ENCODE results near the gene TAB2. TPM values are rescaled to one million over a fixed set of nuclear protein-coding genes. Genes with fewer than 3 reads are reported as not detected.

Gene TAB2
- total and polyA plus RNA-seq, 8 donors = 49.3 to 103 (median 86.5) TPM

DNA sequence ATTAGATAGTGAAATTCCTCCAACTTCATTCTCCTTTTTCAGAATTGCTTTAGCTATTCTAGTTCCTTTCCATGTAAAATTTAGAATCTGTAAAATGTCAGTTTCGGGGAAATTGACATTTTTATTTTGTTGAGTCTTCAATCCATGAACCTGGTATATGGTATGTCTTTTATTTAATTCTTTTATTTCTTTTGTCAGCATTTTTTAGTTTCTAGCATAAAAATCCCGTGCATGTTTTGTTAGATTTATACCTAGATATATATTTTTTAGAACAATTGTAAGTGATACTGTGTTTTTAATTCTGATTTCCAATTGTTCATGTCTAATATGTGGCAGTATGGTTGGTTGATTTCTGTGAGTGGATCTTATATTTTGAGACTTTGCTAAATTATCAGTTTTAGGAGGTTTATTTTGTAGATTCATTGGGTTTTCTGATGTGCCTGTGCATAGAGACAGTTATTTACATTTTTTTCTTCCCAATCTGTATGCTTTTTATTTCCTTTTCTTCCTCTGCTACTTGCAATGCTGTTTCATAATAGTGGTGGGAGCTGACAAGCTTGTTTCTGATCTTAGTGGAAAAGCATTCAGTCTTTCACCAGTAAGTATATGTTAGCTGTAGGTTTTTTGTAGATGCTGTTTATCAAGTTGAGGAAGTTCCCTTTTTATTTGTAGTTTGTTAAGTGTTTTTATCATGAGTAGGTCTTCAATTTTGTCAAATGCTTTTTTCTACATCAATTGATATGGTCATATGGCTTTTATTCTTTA is 13.7 kb downstream of the TAB2 start:
- intact Hi-C loops (cut with DNase I) = no loop called here
- TF ChIP-seq, protein P1, sequence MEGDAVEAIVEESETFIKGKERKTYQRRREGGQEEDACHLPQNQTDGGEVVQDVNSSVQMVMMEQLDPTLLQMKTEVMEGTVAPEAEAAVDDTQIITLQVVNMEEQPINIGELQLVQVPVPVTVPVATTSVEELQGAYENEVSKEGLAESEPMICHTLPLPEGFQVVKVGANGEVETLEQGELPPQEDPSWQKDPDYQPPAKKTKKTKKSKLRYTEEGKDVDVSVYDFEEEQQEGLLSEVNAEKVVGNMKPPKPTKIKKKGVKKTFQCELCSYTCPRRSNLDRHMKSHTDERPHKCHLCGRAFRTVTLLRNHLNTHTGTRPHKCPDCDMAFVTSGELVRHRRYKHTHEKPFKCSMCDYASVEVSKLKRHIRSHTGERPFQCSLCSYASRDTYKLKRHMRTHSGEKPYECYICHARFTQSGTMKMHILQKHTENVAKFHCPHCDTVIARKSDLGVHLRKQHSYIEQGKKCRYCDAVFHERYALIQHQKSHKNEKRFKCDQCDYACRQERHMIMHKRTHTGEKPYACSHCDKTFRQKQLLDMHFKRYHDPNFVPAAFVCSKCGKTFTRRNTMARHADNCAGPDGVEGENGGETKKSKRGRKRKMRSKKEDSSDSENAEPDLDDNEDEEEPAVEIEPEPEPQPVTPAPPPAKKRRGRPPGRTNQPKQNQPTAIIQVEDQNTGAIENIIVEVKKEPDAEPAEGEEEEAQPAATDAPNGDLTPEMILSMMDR (IDR thresholded peaks at IDR 0.05) = no peak
- H3K4me1 ChIP-seq = peaks cover 29 to 89% of the 10 kb centered on the region in 2 donors
- DNase-seq = no peak
- H3K4me3 ChIP-seq = no peak overlapping the region
- H3K9me3 ChIP-seq = no peaks in the 10 kb centered on the region
- no peak for ATAC-seq
- H3K27ac ChIP-seq = no peak overlapping the region
- H3K27me3 ChIP-seq = no peaks in the 10 kb centered on the region
- H3K36me3 ChIP-seq = no peaks in the 10 kb centered on the region

DNA sequence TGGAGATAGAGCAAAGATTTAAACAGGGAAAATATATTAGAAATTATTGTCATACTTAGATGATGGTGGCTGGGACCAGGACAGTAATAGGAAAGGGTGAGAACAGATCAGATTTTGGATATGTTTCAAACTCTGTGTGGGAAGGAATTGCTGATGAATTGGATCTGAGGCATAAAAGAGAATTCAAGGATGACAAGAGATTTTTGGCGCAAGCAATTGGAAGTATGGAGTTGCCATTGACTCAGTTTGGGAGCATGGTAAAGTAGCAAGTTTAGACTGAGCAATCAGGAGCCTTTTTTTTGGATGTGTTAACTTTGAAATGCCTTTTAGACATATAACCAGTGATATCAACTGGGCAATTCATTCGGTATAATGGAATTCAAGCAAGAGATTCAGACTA is 14.4 kb downstream of the TAB2 start:
- intact Hi-C loops (cut with DNase I) = no loop called here
- Histone ChIP-seq H3K27ac (no peak overlapping the region), H3K4me1 (peaks cover 35 to 95% of the 10 kb centered on the region in 2 donors), H3K4me3 (no peak overlapping the region), H3K27me3 (no peaks in the 10 kb centered on the region), H3K9me3 (no peaks in the 10 kb centered on the region), H3K36me3 (no peaks in the 10 kb centered on the region)
- ATAC-seq (no peak), DNase-seq (no peak)
- TF ChIP-seq, protein P1 (IDR thresholded peaks at IDR 0.05) = no peak

DNA sequence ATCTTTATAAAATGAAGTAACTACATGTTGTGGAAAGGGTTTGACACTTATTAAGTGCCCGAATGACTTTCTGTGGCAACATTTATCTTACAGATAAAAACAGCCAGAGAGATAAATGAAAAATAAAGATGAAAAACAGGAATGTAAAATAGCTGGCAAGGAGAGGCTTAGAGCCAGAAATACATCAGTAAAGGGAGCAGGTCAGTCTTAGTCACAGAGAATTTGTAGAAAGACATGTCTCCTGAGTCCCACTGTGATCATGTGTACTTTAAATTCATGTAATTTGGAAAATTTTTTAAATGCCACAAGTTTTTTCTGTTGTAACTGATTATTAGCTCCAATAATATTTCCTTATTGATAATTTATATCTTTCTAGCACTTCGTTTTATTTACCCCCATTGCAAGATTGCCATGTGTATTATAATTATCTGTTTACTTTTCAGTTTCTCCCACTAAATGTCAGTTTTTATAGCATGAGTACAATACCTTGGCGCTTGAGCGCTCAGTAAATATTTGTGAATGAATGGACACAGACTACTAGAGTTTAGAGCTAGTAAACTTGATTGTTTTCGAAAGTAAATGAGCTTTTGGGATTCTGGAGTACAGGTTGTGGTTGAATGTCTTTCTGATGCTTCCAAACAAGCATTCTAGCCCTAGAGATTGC is 15.2 kb downstream of the TAB2 start:
- ATAC-seq = no peak

DNA sequence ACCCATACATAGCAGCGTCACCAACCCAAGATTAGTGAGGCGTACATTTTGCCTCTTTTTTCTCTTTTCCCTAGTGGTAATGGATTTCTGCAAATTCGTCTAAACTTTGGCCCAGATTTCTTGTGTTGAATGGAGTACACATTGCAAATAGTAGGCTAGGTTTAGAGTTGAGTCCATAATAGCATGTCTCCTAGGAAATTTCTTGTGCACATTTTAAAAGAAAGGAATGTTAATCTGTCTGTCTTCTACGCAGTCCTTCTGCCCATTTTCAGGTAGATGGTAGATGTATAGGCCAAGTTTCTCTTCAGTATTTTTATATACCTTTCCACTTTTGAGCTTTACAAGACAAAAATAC is 15.7 kb downstream of the TAB2 start:
- peaks cover 41 to 96% of the 10 kb centered on the region in 2 donors for H3K4me1 ChIP-seq
- no peaks in the 10 kb centered on the region for H3K36me3 ChIP-seq
- H3K27ac ChIP-seq = no peak overlapping the region
- H3K4me3 ChIP-seq = no peak overlapping the region
- intact Hi-C loops (cut with DNase I) = no loop called here
- H3K9me3 ChIP-seq = no peaks in the 10 kb centered on the region
- TF ChIP-seq, protein P1 (IDR thresholded peaks at IDR 0.05) = no peak
- no peaks in the 10 kb centered on the region for H3K27me3 ChIP-seq
- no peak for DNase-seq
- no peak for ATAC-seq

More for the DNA sequence above, 15.2 kb downstream of the TAB2 start:
- Histone ChIP-seq H3K4me3 (no peak overlapping the region), H3K27me3 (no peaks in the 10 kb centered on the region), H3K9me3 (no peaks in the 10 kb centered on the region), H3K27ac (no peak overlapping the region), H3K36me3 (no peaks in the 10 kb centered on the region), H3K4me1 (peaks cover 41 to 95% of the 10 kb centered on the region in 2 donors)
- TF ChIP-seq, protein P1 (IDR thresholded peaks at IDR 0.05) = no peak
- DNase-seq = no peak
- intact Hi-C loops (cut with DNase I) = no loop called here

DNA sequence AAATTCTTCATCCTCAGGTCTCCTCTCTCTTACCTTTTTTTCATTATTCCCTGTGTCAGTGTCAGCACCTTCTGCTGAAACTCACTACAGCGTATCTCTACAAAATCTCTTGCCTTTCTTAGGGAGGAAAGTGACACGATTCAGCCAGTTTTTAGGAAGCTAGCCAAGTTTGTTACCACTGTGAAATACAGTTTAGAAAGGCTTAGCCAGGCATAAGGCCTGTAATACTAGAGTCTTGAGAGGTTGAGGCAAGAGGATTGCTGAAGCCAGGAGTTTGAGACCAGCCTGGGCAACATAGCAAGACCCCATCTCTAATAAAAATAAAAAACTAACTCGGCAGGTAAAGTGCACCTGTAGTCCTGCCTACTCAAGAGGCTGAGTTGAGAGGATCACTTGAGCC is 16.7 kb downstream of the TAB2 start:
- H3K4me3 ChIP-seq = no peak overlapping the region
- no peak for ATAC-seq
- no peaks in the 10 kb centered on the region for H3K9me3 ChIP-seq
- DNase-seq = no peak
- intact Hi-C loops (cut with DNase I) = no loop called here
- H3K36me3 ChIP-seq = no peaks in the 10 kb centered on the region
- peaks cover 41 to 96% of the 10 kb centered on the region in 2 donors for H3K4me1 ChIP-seq
- peak overlapping the region; percentile 4 to 8 for H3K27ac ChIP-seq
- TF ChIP-seq, protein P1 (IDR thresholded peaks at IDR 0.05) = no peak
- no peaks in the 10 kb centered on the region for H3K27me3 ChIP-seq

Measured in left lung (tissue), 10 donors.